IMR-90 (cell line): ENCODE results near the gene MRPL17. TPM values are rescaled to one million over a fixed set of nuclear protein-coding genes. Genes with fewer than 3 reads are reported as not detected.

ENCODE experiments used
- ATAC-seq: fragments of 200-7000 bp; cut with Tn5 transposase; 2 replicates; pipeline ENCODE4 v1.9.1; 2020; ENCODE audit warnings: low read depth, mild to moderate bottlenecking, moderate library complexity
- BruUV-seq: library from RNA; stranded (reverse); fragments of 400-500 nt; replicated peaks from 2 replicates; lab custom pipeline; 2021; lab: Mats Ljungman, UMichigan
- CTCF ChIA-PET: fragments of 300-600 bp; formaldehyde crosslinking; extraction: SDS; loops from one replicate; lab custom pipeline; 2021; ENCODE audit warnings: antibody characterized with exemption; lab: Yijun Ruan, JAX
- POLR2A ChIA-PET: fragments of 300-600 bp; sonication (Branson Sonifier 250); formaldehyde crosslinking; loops from one replicate; lab custom pipeline; 2022; ENCODE audit warnings: antibody characterized with exemption; ENCODE audit not compliant: unreplicated experiment; lab: Charles Lee
- DNase-seq: peaks from one replicate; pipeline ENCODE4 v3.0.0; 2013
- H2AFZ ChIP-seq: replicated peaks from 2 replicates; pipeline ENCODE3; 2013; ENCODE audit warnings: low read length, mild to moderate bottlenecking; ENCODE audit not compliant: poor library complexity
- H2AK5ac ChIP-seq: 2 replicates; pipeline ENCODE4 v1.6.1; 2013; ENCODE audit warnings: low read depth, low read length, inconsistent platforms
- H2AK9ac ChIP-seq: replicated peaks from 2 replicates; pipeline ENCODE3; 2013; ENCODE audit warnings: mild to moderate bottlenecking, low read depth, low read length, moderate library complexity; ENCODE audit not compliant: poor library complexity
- H2BK120ac ChIP-seq: 2 replicates; pipeline ENCODE4 v1.6.1; 2013; ENCODE audit warnings: low read depth, low read length, inconsistent platforms
- H2BK15ac ChIP-seq: 3 replicates; pipeline ENCODE4 v1.6.1; 2013; ENCODE audit warnings: low read depth, low read length, inconsistent platforms
- H2BK20ac ChIP-seq: 2 replicates; pipeline ENCODE4 v1.6.1; 2013; ENCODE audit warnings: low read depth, mild to moderate bottlenecking, inconsistent platforms, low read length, moderate library complexity
- H2BK5ac ChIP-seq: 2 replicates; pipeline ENCODE4 v1.6.1; 2013; ENCODE audit warnings: mild to moderate bottlenecking, low read depth, low read length, inconsistent platforms; ENCODE audit not compliant: poor library complexity, severe bottlenecking
- H3K14ac ChIP-seq: replicated peaks from 2 replicates; pipeline ENCODE4 v1.6.1; 2013; ENCODE audit warnings: low read depth, low read length, inconsistent platforms
- H3K18ac ChIP-seq: 2 replicates; pipeline ENCODE4 v1.6.1; 2013; ENCODE audit warnings: low read depth, low read length, control low read depth
- H3K23ac ChIP-seq: 2 replicates; pipeline ENCODE4 v1.6.1; 2013; ENCODE audit warnings: low read depth, low read length, inconsistent platforms
- H3K27ac ChIP-seq: 2 replicates; pipeline ENCODE4 v1.5.1; 2013; ENCODE audit warnings: mild to moderate bottlenecking, control low read depth, low read length; ENCODE audit not compliant: insufficient read depth
- H3K27me3 ChIP-seq: 2 replicates; pipeline ENCODE4 v1.6.1; 2013; ENCODE audit warnings: low read length; ENCODE audit not compliant: control insufficient read depth, insufficient read depth
- H3K36me3 ChIP-seq: 2 replicates; pipeline ENCODE4 v1.6.1; 2013; ENCODE audit warnings: low read length, mixed read lengths; ENCODE audit not compliant: control insufficient read depth, insufficient read depth
- H3K4ac ChIP-seq: 2 replicates; pipeline ENCODE4 v1.6.1; 2013; ENCODE audit warnings: low read depth, low read length, inconsistent platforms
- H3K4me1 ChIP-seq: 2 replicates; pipeline ENCODE4 v1.6.1; 2013; ENCODE audit warnings: low read length, mixed read lengths; ENCODE audit not compliant: control insufficient read depth, insufficient read depth
- H3K4me2 ChIP-seq: 2 replicates; pipeline ENCODE4 v1.6.1; 2013; ENCODE audit warnings: low read depth, mild to moderate bottlenecking, control low read depth, low read length, moderate library complexity
- H3K4me3 ChIP-seq: 2 replicates; pipeline ENCODE4 v1.5.1; 2013; ENCODE audit warnings: low read depth, mild to moderate bottlenecking, control low read depth, low read length, moderate library complexity; ENCODE audit not compliant: insufficient read depth
- H3K56ac ChIP-seq: 2 replicates; pipeline ENCODE4 v1.6.1; 2013; ENCODE audit warnings: low read length, inconsistent platforms; ENCODE audit not compliant: insufficient read depth; ENCODE audit errors: extremely low read depth
- H3K79me1 ChIP-seq, 2 experiments: 2 replicates each; pipeline ENCODE4 v1.6.1; 2013; ENCODE audit warnings: low read length in 2 of 2, inconsistent platforms in 1 of 2, low read depth in 1 of 2
- H3K9ac ChIP-seq: 2 replicates; pipeline ENCODE4 v1.6.1; 2013; ENCODE audit warnings: low read depth, low read length, control low read depth
- H3K9me1 ChIP-seq: 2 replicates; pipeline ENCODE4 v1.6.1; 2013; ENCODE audit warnings: low read length, inconsistent platforms; ENCODE audit not compliant: insufficient read depth
- H3K9me3 ChIP-seq: 2 replicates; pipeline ENCODE4 v1.6.1; 2013; ENCODE audit warnings: low read length; ENCODE audit not compliant: control insufficient read depth, insufficient read depth
- H4K20me1 ChIP-seq: 2 replicates; pipeline ENCODE4 v1.6.1; 2013; ENCODE audit warnings: low read length, inconsistent platforms; ENCODE audit not compliant: insufficient read depth
- H4K5ac ChIP-seq: 2 replicates; pipeline ENCODE4 v1.6.1; 2013; ENCODE audit warnings: mild to moderate bottlenecking, low read depth, low read length, control low read depth
- H4K8ac ChIP-seq, 2 experiments: 2 replicates each; pipeline ENCODE4 v1.6.1; 2013; ENCODE audit warnings: low read depth in 2 of 2, low read length in 2 of 2, control low read depth in 1 of 2, inconsistent platforms in 1 of 2
- H4K91ac ChIP-seq: 2 replicates; pipeline ENCODE4 v1.6.1; 2013; ENCODE audit warnings: low read depth, low read length, inconsistent platforms; ENCODE audit not compliant: insufficient read depth
- CHD1 ChIP-seq: IDR thresholded peaks from 2 replicates; pipeline ENCODE4 v1.6.1; 2012; ENCODE audit warnings: low read depth, low read length, improper control_type of control experiment
- FOS ChIP-seq: fragments of 150-350 bp; IDR thresholded peaks from 2 replicates; pipeline ENCODE4 v1.6.1; 2016; ENCODE audit warnings: low read depth, low read length
- MAFK ChIP-seq: IDR thresholded peaks from 2 replicates; pipeline ENCODE4 v1.6.1; 2012; ENCODE audit warnings: low read depth, low read length, improper control_type of control experiment
- MXI1 ChIP-seq: IDR thresholded peaks from 2 replicates; pipeline ENCODE4 v1.6.1; 2012; ENCODE audit warnings: low read depth, mild to moderate bottlenecking, low read length, moderate library complexity, borderline replicate concordance
- POLR2A ChIP-seq: IDR thresholded peaks from 2 replicates; pipeline ENCODE4 v1.6.1; 2012; ENCODE audit warnings: mild to moderate bottlenecking, low read depth, low read length
- RAD21 ChIP-seq: IDR thresholded peaks from 2 replicates; pipeline ENCODE4 v1.6.1; 2012; ENCODE audit warnings: low read length, improper control_type of control experiment
- RCOR1 ChIP-seq: IDR thresholded peaks from 2 replicates; pipeline ENCODE4 v1.6.1; 2012; ENCODE audit warnings: mild to moderate bottlenecking, low read length, improper control_type of control experiment; ENCODE audit not compliant: insufficient replicate concordance
- WGBS, 2 experiments: methylation state at CpG; one replicate each; pipeline versions ENCODE4 v1.1.5 to v1.1.7; 2013; ENCODE audit warnings: missing lambda C conversion rate in 2 of 2; ENCODE audit not compliant: insufficient read length in 1 of 2; ENCODE audit errors: extremely low coverage in 2 of 2; 5-methylcytosine and 5-hydroxymethylcytosine counted together
- dilution Hi-C: fragments of 300-500 bp; cut with HindIII; formaldehyde crosslinking; loops from one replicate; pipeline ENCODE4 v1.14.3; 2018; ENCODE audit warnings: low sequenced_read_pairs; ENCODE audit not compliant: unreplicated experiment
- in situ Hi-C: fragments of 300-500 bp; cut with MboI; formaldehyde crosslinking; loops from 3 replicates; pipeline ENCODE4 v1.14.3; 2019; ENCODE audit warnings: low sequenced_read_pairs, inconsistent platforms, mixed read lengths
- intact Hi-C: fragments of 100-400 bp; cut with micrococcal nuclease; formaldehyde crosslinking; loops from 2 replicates; pipeline ENCODE4 v1.10.0; 2022
- polyA plus RNA-seq, 3 experiments: library from polyadenylated mRNA; depleted of rRNA; stranded (reverse); fragments of >200 nt; gene quantifications; 2 replicates each; pipeline ENCODE4 v1.2.3, GENCODE V29; 2012; ENCODE audit warnings: low replicate concordance in 1 of 3
- total RNA-seq: library from RNA; depleted of rRNA; stranded (reverse); fragments of >200 nt; gene quantifications from 2 replicates; pipeline ENCODE4 v1.2.3, GENCODE V29; 2012
- TF ChIP-seq, protein P1 (sequence below): fragments of 150-350 bp; IDR thresholded peaks from 2 replicates; pipeline ENCODE4 v1.6.1; 2017; ENCODE audit warnings: mild to moderate bottlenecking, antibody characterized with exemption, low read length, low read depth

MRPL17 gene
- total and polyA plus RNA-seq, 2 of the 4 experiments (the other 2 are of a cell fraction), result 70.3 to 85.2 TPM

GRCh38 chr11:6656584-6656915, 26.6 kb downstream of the MRPL17 start:
- peak overlapping the region in 1 of 2 experiments; percentile 59; a peak in 1 of 4 replicates for H4K8ac ChIP-seq
- BruUV-seq, result no TSS peak
- H3K9ac ChIP-seq, result peak overlapping the region; percentile 99; the same call in 1 of the 2 replicates
- dilution Hi-C loops, result no loop called here
- H3K4ac ChIP-seq, result peak overlapping the region; percentile 85; the same call in 1 of the 2 replicates
- ChIA-PET CTCF (no interaction called here), POLR2A (interaction anchor here (0.9 kb wide), 1 partner anchor 337 kb away, joined by 5 read pairs; no protein-coding TSS in a partner anchor)
- 0% methylated on average over 1 of the region's 4 CpGs; no CpG with 5 or more reads in 1 of the 2 experiments for WGBS, 2 experiments
- in situ Hi-C loops, result no loop called here
- H4K91ac ChIP-seq, result peak overlapping the region; percentile 32
- H2BK120ac ChIP-seq, result no peak overlapping the region
- H3K9me1 ChIP-seq, result peaks cover 16% of the 10 kb centered on the region
- no peak overlapping the region for H3K56ac ChIP-seq
- H3K14ac ChIP-seq, result peak overlapping the region; percentile 70; the same call in 1 of the 2 replicates
- H3K27me3 ChIP-seq, result peaks cover 15% of the 10 kb centered on the region
- ATAC-seq (no peak), DNase-seq (no peak)
- peak overlapping the region; percentile 43 for H2AK5ac ChIP-seq
- H3K23ac ChIP-seq, result peak overlapping the region; percentile 18
- no peak overlapping the region; the same call in 1 of the 2 replicates for H3K4me3 ChIP-seq
- H2BK20ac ChIP-seq, result no peak overlapping the region
- peak overlapping the region; percentile 98 for H3K4me2 ChIP-seq
- TF ChIP-seq MAFK (no peak), CHD1 (no peak), RAD21 (no peak), MXI1 (no peak), FOS (no peak), RCOR1 (no peak), POLR2A (no peak)
- TF ChIP-seq, protein P1, sequence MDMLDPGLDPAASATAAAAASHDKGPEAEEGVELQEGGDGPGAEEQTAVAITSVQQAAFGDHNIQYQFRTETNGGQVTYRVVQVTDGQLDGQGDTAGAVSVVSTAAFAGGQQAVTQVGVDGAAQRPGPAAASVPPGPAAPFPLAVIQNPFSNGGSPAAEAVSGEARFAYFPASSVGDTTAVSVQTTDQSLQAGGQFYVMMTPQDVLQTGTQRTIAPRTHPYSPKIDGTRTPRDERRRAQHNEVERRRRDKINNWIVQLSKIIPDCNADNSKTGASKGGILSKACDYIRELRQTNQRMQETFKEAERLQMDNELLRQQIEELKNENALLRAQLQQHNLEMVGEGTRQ, result no peak
- peak overlapping the region; percentile 34 for H2AFZ ChIP-seq
- peaks cover 3 to 17% of the 10 kb centered on the region in 2 experiments; a peak in 2 of 4 replicates for H3K79me1 ChIP-seq
- peaks cover 5% of the 10 kb centered on the region for H3K4me1 ChIP-seq
- no peak overlapping the region for H3K27ac ChIP-seq
- H4K20me1 ChIP-seq, result 0 out of 2 replicates have a peak, but pooled peaks cover 3% of the 10 kb centered on the region
- H4K5ac ChIP-seq, result no peak overlapping the region; the same call in 1 of the 2 replicates
- no peaks in the 10 kb centered on the region for H3K9me3 ChIP-seq
- H3K36me3 ChIP-seq, result no peaks in the 10 kb centered on the region
- H2BK15ac ChIP-seq, result no peak overlapping the region
- no peak overlapping the region for H3K18ac ChIP-seq
- no peak overlapping the region for H2BK5ac ChIP-seq
- peak overlapping the region; percentile 67 for H2AK9ac ChIP-seq
- intact Hi-C loops, result no loop called here
